Measurements from ENCODE around the gene SUPT5H.

Gene SUPT5H

DNA sequence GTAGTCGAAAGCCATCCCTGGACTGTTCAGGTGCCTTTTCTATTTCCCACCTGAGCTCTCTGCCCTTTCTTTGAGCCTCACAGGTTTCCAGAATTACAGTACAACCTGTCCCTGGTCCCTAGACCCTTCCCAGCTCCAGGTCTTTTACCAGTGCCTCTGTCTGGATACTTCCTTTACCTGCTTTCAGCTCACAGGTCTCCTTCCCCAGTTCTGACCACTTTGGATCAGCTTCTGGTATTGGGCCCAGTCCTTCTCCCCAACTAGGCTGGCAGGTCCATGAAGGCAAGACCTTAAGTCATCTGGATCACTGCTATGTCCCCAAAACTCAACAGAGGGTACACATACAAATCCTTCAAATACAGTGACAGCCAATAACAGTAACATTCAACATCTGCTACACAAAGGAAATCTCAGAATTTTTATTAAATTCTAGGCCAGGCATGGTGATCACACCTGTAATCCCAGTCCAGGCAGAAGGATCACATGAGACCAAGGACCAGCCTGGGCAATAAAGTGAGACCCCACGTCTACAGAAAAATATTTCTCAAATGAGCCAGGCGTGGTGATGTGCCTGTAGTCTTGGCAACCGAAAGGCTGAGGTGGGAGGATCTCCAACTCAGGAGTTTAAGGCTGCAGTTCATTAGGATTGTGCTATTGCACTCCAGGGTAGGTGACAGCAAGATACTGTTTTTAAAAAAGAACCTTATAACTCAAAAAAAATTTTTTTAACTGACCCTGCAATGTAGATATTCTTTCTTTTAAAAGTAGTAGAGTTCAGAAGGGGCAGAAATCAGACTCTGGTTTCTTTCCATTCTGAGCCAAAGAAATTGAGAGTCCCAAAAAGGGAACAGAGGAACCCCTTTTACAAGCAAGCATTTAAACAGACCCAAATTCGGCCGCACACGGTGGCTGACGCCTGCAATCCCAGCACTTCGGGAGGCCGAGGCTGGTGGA, 11.0 kb upstream of the SUPT5H start:
- Histone ChIP-seq H3K4me3 (ENCODE audit: insufficient read depth, low read length, poor library complexity, severe bottlenecking) (peak overlapping the region; percentile 95), H2AFZ (ENCODE audit: low read depth, low read length, severe bottlenecking) (no peak overlapping the region), H3K27ac (ENCODE audit: low read depth, low read length) (peak overlapping the region; percentile 55), H4K20me1 (ENCODE audit: low read depth, low read length) (peaks cover 16% of the 10 kb centered on the region), H3K4me2 (ENCODE audit: low read depth, low read length, poor library complexity, severe bottlenecking) (peak overlapping the region; percentile 85), H3K9me2 (replicated peaks; ENCODE audit: insufficient read depth, low read length) (no peaks in the 10 kb centered on the region), H3K36me3 (ENCODE audit: low read length) (peaks cover 25% of the 10 kb centered on the region), H3K9ac (ENCODE audit: low read length) (peak overlapping the region; percentile 98), H3K79me2 (ENCODE audit: insufficient read depth, low read length) (peaks cover 26% of the 10 kb centered on the region), H3F3A (ENCODE audit: insufficient read depth) (peaks cover 43% of the 10 kb centered on the region), H3K27me3 (ENCODE audit: low read length) (no peaks in the 10 kb centered on the region), H3K9me3 (ENCODE audit: insufficient read depth, low read length) (no peaks in the 10 kb centered on the region)
- no peak for TF ChIP-seq CTCF (IDR thresholded peaks at IDR 0.05; ENCODE audit: insufficient read depth, low read length, poor library complexity, severe bottlenecking)
- no peak for TF ChIP-seq EZH2phosphoT487 (conservative IDR thresholded peaks at IDR 0.05; ENCODE audit: low read length)

DNA sequence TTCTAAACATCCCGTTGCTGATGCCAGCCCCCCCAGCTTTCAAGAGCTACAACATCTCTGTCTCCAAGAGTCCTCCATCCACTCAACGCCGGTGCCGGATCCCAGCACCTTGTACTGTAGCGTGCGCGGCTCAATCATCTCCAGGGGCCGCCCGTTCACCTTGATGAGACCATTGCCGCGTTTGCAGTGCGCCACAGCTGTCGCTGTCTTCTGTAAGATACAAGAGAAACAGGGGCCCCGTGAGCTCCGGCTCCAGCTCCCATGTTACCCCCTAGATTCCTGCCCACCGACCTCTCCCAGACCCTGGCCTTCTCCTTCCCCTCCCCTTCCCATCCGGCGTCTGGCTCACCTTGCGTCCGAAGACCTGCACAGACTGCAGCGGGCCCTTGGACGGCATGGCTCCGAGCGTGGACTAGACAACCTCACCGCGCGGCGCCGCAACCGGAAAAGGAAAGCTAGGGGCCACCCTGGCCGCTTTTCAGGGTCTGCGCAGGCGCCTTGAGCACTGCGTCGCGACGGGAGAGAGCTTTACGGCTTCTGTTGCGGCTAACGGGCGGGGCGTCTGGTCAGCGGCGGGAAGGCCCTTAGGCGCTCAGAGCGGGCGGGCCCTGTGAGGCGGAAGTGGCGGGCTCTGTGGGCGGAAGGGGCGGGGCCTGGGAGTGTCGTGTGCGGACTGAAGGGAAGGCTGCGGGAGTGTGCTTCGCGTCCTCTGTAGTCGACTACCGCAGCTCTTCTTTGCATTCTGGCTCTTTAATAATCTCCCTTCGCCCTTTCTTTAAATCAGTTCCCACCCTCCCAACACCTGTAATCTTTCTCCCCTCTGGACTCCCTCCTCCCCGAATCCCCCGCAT, 9.7 kb upstream of the SUPT5H start, which contains the start of gene RPS16:
RPS16 (minus strand) TSS at position 451 of the 851 bp plus-strand sequence; CDS start at position 397, 54 bp downstream.
- H3K79me2 ChIP-seq (ENCODE audit: insufficient read depth, low read length): peaks cover 26% of the 10 kb centered on the region
- peak within 1 kb of the TSS; percentile 90 for H3K4me2 ChIP-seq (ENCODE audit: low read depth, low read length, poor library complexity, severe bottlenecking)
- peak within 1 kb of the TSS; percentile 95 for H3K4me3 ChIP-seq (ENCODE audit: insufficient read depth, low read length, poor library complexity, severe bottlenecking)
- no peak within 1 kb of the TSS for H2AFZ ChIP-seq (ENCODE audit: low read depth, low read length, severe bottlenecking)
- H3K27ac ChIP-seq (ENCODE audit: low read depth, low read length): peak within 1 kb of the TSS; percentile 55
- peaks cover 16% of the 10 kb centered on the region for H4K20me1 ChIP-seq (ENCODE audit: low read depth, low read length)
- peaks cover 38% of the 10 kb centered on the region for H3F3A ChIP-seq (ENCODE audit: insufficient read depth)
- H3K9ac ChIP-seq (ENCODE audit: low read length): peak within 1 kb of the TSS; percentile 98
- no peaks in the 10 kb centered on the region for H3K9me2 ChIP-seq (replicated peaks; ENCODE audit: insufficient read depth, low read length)
- H3K9me3 ChIP-seq (ENCODE audit: insufficient read depth, low read length): no peaks in the 10 kb centered on the region
- H3K36me3 ChIP-seq (ENCODE audit: low read length): peaks cover 25% of the 10 kb centered on the region
- TF ChIP-seq CTCF (IDR thresholded peaks at IDR 0.05; ENCODE audit: insufficient read depth, low read length, poor library complexity, severe bottlenecking) (no peak), EZH2phosphoT487 (conservative IDR thresholded peaks at IDR 0.05; ENCODE audit: low read length) (no peak)
- no peaks in the 10 kb centered on the region for H3K27me3 ChIP-seq (ENCODE audit: low read length)

- H3K4me3 ChIP-seq (ENCODE audit: insufficient read depth, low read length, poor library complexity, severe bottlenecking): peak overlapping the region; percentile 77
- no peak for TF ChIP-seq CTCF (IDR thresholded peaks at IDR 0.05; ENCODE audit: insufficient read depth, low read length, poor library complexity, severe bottlenecking)
- TF ChIP-seq EZH2phosphoT487 (conservative IDR thresholded peaks at IDR 0.05; ENCODE audit: low read length): no peak
- peak overlapping the region; percentile 98 for H3K9ac ChIP-seq (ENCODE audit: low read length)
- H3F3A ChIP-seq (ENCODE audit: insufficient read depth): peaks cover 32% of the 10 kb centered on the region
- H3K27ac ChIP-seq (ENCODE audit: low read depth, low read length): peak overlapping the region; percentile 43
- no peaks in the 10 kb centered on the region for H3K27me3 ChIP-seq (ENCODE audit: low read length)
- H3K79me2 ChIP-seq (ENCODE audit: insufficient read depth, low read length): peaks cover 26% of the 10 kb centered on the region
- H3K4me2 ChIP-seq (ENCODE audit: low read depth, low read length, poor library complexity, severe bottlenecking): peak overlapping the region; percentile 90
- H3K9me2 ChIP-seq (replicated peaks; ENCODE audit: insufficient read depth, low read length): no peaks in the 10 kb centered on the region
- H3K9me3 ChIP-seq (ENCODE audit: insufficient read depth, low read length): no peaks in the 10 kb centered on the region
- peaks cover 25% of the 10 kb centered on the region for H3K36me3 ChIP-seq (ENCODE audit: low read length)
- H2AFZ ChIP-seq (ENCODE audit: low read depth, low read length, severe bottlenecking): no peak overlapping the region
- peaks cover 16% of the 10 kb centered on the region for H4K20me1 ChIP-seq (ENCODE audit: low read depth, low read length)
Measured at GRCh38 chr19:39436350-39436716, 9.0 kb upstream of the SUPT5H start.
